Hepatic stellate cell (primary cell): ENCODE data around the gene ALKBH5.
A peak's percentile ranks its signal among the peaks of the same experiment; 100 is the strongest.

Experiments used
- DNase-seq: peaks from one replicate; pipeline ENCODE4 v3.0.0; 2011; ENCODE audit warnings: low spot score

Gene ALKBH5

GRCh38 chr17:18183334-18184142, at the start of gene ALKBH5:
Gene ALKBH5 (plus strand): TSS chr17:18183828. CDS start chr17:18184244, 416 bp downstream.
- peak; percentile 100 for DNase-seq

DNA sequence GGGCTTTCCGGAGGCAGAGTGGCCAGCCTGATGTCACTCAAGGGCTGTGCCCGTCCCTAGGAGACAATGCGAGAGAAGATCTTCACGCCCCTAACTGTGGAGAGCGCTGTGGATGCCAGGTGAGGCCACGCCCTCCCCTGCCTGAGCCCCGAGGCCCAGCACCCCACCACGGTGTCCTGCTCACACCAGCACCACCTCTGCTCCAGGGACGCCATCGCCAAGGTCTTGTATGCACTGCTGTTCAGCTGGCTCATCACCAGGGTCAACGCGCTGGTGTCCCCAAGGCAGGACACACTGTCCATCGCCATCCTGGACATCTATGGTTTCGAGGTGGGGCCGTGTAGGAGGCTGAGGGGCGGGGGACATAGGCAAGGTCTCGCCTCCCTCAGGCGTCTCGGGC, 47.3 kb upstream of the ALKBH5 start:
- DNase-seq: no peak

DNA sequence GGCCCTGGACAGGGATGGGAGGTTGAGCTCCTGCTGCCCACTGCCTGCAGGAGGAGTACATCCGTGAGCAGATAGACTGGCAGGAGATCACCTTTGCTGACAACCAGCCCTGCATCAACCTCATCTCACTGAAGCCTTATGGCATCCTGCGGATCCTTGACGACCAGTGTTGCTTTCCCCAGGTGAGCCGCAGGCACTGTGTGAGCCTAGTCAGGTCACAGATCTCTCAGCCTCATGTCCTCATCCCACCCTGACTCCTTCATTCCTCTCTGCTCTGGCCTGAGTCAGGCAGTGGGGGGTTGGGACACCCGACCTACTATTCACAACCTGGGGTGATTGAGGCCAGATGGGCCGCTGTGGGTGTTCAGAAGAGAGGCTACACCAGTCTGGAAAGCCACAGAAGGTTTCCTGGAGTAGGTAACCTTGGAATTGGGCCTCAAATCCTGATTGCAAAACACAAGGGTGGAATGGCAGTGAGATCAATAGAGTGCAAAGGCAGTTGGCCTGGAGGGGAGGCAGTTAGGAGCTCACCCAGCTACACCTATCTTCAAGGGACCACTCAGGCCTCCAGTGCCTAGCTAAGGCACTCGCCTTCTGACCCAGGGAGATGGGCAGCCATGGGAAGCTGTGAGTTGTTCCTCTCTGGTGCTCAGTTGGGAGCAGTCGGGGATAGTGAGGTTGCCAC, 45.4 kb upstream of the ALKBH5 start:
- no peak for DNase-seq

- DNase-seq: no peak
These were observed 44.5 kb upstream of the ALKBH5 start for GRCh38 chr17:18139092-18139491.

DNA sequence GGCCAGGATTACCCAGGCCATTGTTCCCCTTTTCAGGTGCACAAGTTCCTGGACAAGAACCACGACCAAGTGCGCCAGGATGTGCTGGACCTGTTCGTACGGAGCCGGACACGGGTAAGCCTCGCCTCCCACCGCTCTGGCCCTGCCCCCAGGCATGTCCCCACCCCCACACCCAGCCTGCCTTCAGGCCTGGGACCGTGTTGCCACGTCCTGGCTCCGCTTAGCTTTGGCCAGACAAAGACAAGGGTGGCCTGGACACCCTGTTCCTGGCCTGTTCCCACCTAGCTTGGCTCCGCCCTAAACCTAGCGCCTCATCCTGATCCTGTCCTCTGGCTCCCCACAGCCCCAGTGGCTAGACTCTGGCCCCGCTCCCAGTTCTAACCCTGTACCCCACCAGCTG, 44.1 kb upstream of the ALKBH5 start:
- DNase-seq: no peak

- peak; percentile 61 for DNase-seq
These were observed 43.7 kb upstream of the ALKBH5 start for GRCh38 chr17:18139949-18140348.

- no peak for DNase-seq
These were observed 43.0 kb upstream of the ALKBH5 start for GRCh38 chr17:18140648-18141047.

DNA sequence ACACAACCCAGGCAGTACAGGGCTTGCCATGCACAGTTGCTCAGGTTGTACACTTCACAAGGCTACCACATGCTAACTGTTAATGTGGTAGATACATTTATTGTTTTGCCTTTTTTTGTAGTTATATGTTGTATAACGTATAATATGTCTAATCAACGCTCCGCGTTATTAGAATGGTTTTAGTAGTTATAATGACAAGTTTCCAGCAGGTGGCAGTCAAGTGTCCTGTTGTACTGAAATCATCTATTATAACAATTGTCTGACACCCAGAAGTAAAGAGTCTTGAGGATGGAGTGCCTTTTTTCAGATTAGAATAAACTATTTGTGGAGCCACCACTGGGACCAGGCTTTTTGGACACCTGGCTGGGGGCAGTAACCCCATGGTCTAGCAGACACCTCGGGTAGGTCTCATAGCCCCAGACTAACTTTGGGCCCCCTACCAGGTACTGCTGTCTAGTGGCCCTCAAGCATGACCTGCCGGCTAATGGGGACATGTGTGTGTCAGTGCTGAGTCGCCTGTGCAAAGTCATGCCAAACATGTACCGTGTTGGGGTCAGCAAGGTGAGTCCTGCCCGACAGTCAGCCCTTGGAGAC, 42.3 kb upstream of the ALKBH5 start:
- peak; percentile 68 for DNase-seq

GRCh38 chr17:18142417-18142816, 41.2 kb upstream of the ALKBH5 start:
- DNase-seq: no peak

- no peak for DNase-seq
These were observed 40.3 kb upstream of the ALKBH5 start for GRCh38 chr17:18143044-18143936.

GRCh38 chr17:18144261-18144660, 39.4 kb upstream of the ALKBH5 start:
- no peak for DNase-seq

- no peak for DNase-seq
These were observed 38.8 kb upstream of the ALKBH5 start for GRCh38 chr17:18144855-18145254.

- DNase-seq: no peak
These were observed 37.8 kb upstream of the ALKBH5 start for GRCh38 chr17:18145811-18146210.

GRCh38 chr17:18146259-18146658, 37.4 kb upstream of the ALKBH5 start:
- no peak for DNase-seq

GRCh38 chr17:18146980-18147379, 36.6 kb upstream of the ALKBH5 start:
- DNase-seq: no peak

DNA sequence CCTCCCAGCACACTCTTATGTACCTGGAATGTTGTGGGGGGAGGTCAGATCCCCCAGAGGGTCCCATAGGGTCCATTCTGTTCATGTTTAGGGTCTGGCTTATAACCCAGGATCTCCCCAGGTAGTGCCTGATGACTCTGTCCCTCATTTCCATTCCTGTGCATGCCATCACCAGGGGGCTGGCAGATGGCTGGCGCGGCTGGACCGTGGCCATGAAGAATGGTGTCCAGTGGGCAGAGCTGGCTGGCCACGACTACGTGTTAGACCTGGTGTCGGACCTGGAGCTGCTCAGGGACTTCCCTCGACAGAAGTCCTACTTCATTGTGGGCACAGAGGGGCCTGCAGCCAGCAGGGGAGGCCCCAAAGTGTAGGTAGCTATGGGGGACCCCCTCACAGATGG, 35.0 kb upstream of the ALKBH5 start:
- no peak for DNase-seq

DNA sequence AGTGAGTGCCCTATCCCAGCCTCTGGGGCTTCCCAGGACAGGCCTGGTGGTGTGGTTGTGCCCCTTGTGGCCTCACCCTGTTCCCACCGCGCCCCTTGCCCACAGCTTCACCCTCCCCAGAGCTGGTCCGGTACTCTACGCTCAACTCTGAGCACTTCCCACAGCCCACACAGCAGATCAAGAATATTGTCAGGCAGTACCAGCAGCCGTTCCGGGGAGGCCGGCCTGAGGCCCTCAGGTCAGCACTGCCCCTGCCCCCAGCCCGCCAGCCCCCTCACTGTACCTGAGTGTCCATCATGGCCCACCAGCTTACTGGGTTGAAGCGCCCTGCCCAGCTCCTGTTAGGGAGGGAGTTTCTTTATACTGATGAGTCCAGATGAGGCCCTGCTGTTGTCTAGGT, 32.3 kb upstream of the ALKBH5 start:
- DNase-seq: no peak

- no peak for DNase-seq
These were observed 28.4 kb upstream of the ALKBH5 start for GRCh38 chr17:18155179-18155578.

GRCh38 chr17:18156171-18156975, 27.3 kb upstream of the ALKBH5 start:
- no peak for DNase-seq

GRCh38 chr17:18156976-18157280, 26.7 kb upstream of the ALKBH5 start:
- DNase-seq: no peak

GRCh38 chr17:18157354-18157985, 26.2 kb upstream of the ALKBH5 start:
- no peak for DNase-seq
